H9 (cell line): ENCODE results near the gene AMER1. TPM values are rescaled to one million over a fixed set of nuclear protein-coding genes. Genes with fewer than 3 reads are reported as not detected.
A peak's percentile ranks its signal among the peaks of the same experiment; 100 is the strongest.

Experiments used
- DNase-seq: peaks from one replicate; pipeline ENCODE4 v3.0.0-alpha.2; 2017
- H2AFZ ChIP-seq: one replicate; pipeline ENCODE4 v1.6.1; 2013; ENCODE audit warnings: mild to moderate bottlenecking, low read length, control low read depth, moderate library complexity
- H2AK5ac ChIP-seq: 2 replicates; pipeline ENCODE4 v1.6.1; 2013; ENCODE audit warnings: low read length, control low read depth, mixed read lengths; ENCODE audit not compliant: insufficient read length
- H2BK120ac ChIP-seq: one replicate; pipeline ENCODE4 v1.6.1; 2013; ENCODE audit warnings: low read depth, mild to moderate bottlenecking, low read length, control low read depth, inconsistent platforms; ENCODE audit not compliant: poor library complexity, severe bottlenecking
- H2BK12ac ChIP-seq: 2 replicates; pipeline ENCODE4 v1.6.1; 2013; ENCODE audit warnings: low read length, control low read depth, mixed read lengths, low read depth; ENCODE audit not compliant: insufficient read length
- H2BK15ac ChIP-seq: 2 replicates; pipeline ENCODE4 v1.6.1; 2013; ENCODE audit warnings: low read depth, low read length, control low read depth
- H2BK20ac ChIP-seq: one replicate; pipeline ENCODE4 v1.6.1; 2013; ENCODE audit warnings: low read depth, mild to moderate bottlenecking, low read length, control low read depth, inconsistent platforms; ENCODE audit not compliant: poor library complexity, severe bottlenecking
- H2BK5ac ChIP-seq: 2 replicates; pipeline ENCODE4 v1.6.1; 2013; ENCODE audit warnings: low read length, control low read depth, mixed read lengths; ENCODE audit not compliant: insufficient read length
- H3K14ac ChIP-seq: 2 replicates; pipeline ENCODE4 v1.6.1; 2013; ENCODE audit warnings: low read length, control low read depth; ENCODE audit not compliant: insufficient read depth
- H3K18ac ChIP-seq: 2 replicates; pipeline ENCODE4 v1.6.1; 2013; ENCODE audit warnings: low read depth, mild to moderate bottlenecking, mixed read lengths, low read length, control low read depth; ENCODE audit not compliant: insufficient read length
- H3K23ac ChIP-seq: 2 replicates; pipeline ENCODE4 v1.6.1; 2013; ENCODE audit warnings: low read length, control low read depth, mixed read lengths, low read depth; ENCODE audit not compliant: insufficient read length
- H3K23me2 ChIP-seq: 2 replicates; pipeline ENCODE4 v1.6.1; 2013; ENCODE audit warnings: low read depth, mild to moderate bottlenecking, mixed read lengths, low read length, control low read depth; ENCODE audit not compliant: insufficient read length, poor library complexity, severe bottlenecking
- H3K27ac ChIP-seq: 2 replicates; pipeline ENCODE4 v1.5.1; 2013; ENCODE audit warnings: low read length, control low read depth, mixed read lengths, low read depth; ENCODE audit not compliant: insufficient read length
- H3K27me3 ChIP-seq: 2 replicates; pipeline ENCODE4 v1.6.1; 2013; ENCODE audit warnings: low read length, control low read depth, inconsistent platforms; ENCODE audit not compliant: insufficient read depth
- H3K4ac ChIP-seq: 2 replicates; pipeline ENCODE4 v1.6.1; 2013; ENCODE audit warnings: low read depth, mild to moderate bottlenecking, control low read depth, inconsistent platforms, low read length, moderate library complexity
- H3K4me1 ChIP-seq: 2 replicates; pipeline ENCODE4 v1.6.1; 2013; ENCODE audit warnings: low read length, control low read depth, inconsistent platforms; ENCODE audit not compliant: insufficient read depth
- H3K4me2 ChIP-seq: 2 replicates; pipeline ENCODE4 v1.6.1; 2013; ENCODE audit warnings: low read length, control low read depth, mixed read lengths; ENCODE audit not compliant: insufficient read length, insufficient read depth
- H3K56ac ChIP-seq: 2 replicates; pipeline ENCODE4 v1.6.1; 2013; ENCODE audit warnings: low read depth, mild to moderate bottlenecking, mixed read lengths, low read length, control low read depth; ENCODE audit not compliant: insufficient read length
- H3K79me1 ChIP-seq: 2 replicates; pipeline ENCODE4 v1.6.1; 2013; ENCODE audit warnings: low read depth, mild to moderate bottlenecking, moderate library complexity, low read length, control low read depth, inconsistent platforms; ENCODE audit not compliant: insufficient read depth, poor library complexity, severe bottlenecking
- H3K79me2 ChIP-seq: 2 replicates; pipeline ENCODE4 v1.6.1; 2013; ENCODE audit warnings: low read length, control low read depth, inconsistent platforms; ENCODE audit not compliant: insufficient read depth
- H3K9ac ChIP-seq: 2 replicates; pipeline ENCODE4 v1.6.1; 2013; ENCODE audit warnings: low read length, control low read depth, mixed read lengths; ENCODE audit not compliant: insufficient read length; ENCODE audit errors: extremely low read depth
- H3K9me3 ChIP-seq: one replicate; pipeline ENCODE4 v1.6.1; 2013; ENCODE audit warnings: low read depth, low read length, inconsistent platforms; ENCODE audit not compliant: control insufficient read depth
- H3T11ph ChIP-seq: one replicate; pipeline ENCODE4 v1.6.1; 2013; ENCODE audit warnings: mild to moderate bottlenecking, low read length, control low read depth, inconsistent platforms
- H4K20me1 ChIP-seq: one replicate; pipeline ENCODE4 v1.6.1; 2013; ENCODE audit not compliant: control insufficient read depth, insufficient read length, insufficient read depth
- H4K5ac ChIP-seq: 2 replicates; pipeline ENCODE4 v1.6.1; 2013; ENCODE audit warnings: low read depth, mild to moderate bottlenecking, mixed read lengths, low read length, control low read depth; ENCODE audit not compliant: insufficient read length
- H4K8ac ChIP-seq: replicated peaks from 2 replicates; pipeline ENCODE4 v1.6.1; 2013; ENCODE audit warnings: low read length, control low read depth, mixed read lengths, low read depth; ENCODE audit not compliant: insufficient read length
- H4K91ac ChIP-seq: 2 replicates; pipeline ENCODE4 v1.6.1; 2013; ENCODE audit warnings: low read depth, mild to moderate bottlenecking, moderate library complexity, mixed read lengths, low read length, control low read depth; ENCODE audit not compliant: insufficient read length
- H3K27ac Mint-ChIP-seq, 3 experiments: 2 replicates in 2 of 3; 3 replicates in 1 of 3; pipeline ENCODE4 v1.8.0; 2020 to 2021; ENCODE audit warnings: mixed read lengths in 3 of 3, mild to moderate bottlenecking in 1 of 3, moderate library complexity in 1 of 3
- H3K27me3 Mint-ChIP-seq: 2 replicates; pipeline ENCODE4 v1.8.0; 2021; ENCODE audit warnings: low read depth, mild to moderate bottlenecking, moderate library complexity, mixed read lengths
- H3K36me3 Mint-ChIP-seq, 3 experiments: 2 replicates in 2 of 3; 3 replicates in 1 of 3; pipeline ENCODE4 v1.8.0; 2020 to 2021; ENCODE audit warnings: low read depth in 3 of 3, mixed read lengths in 3 of 3; ENCODE audit not compliant: insufficient read depth in 1 of 3
- H3K4me1 Mint-ChIP-seq, 2 experiments: 2 replicates each; pipeline ENCODE4 v1.8.0; 2020; ENCODE audit warnings: mixed read lengths in 2 of 2
- H3K4me3 Mint-ChIP-seq, 2 experiments: 2 replicates in 1 of 2; 3 replicates in 1 of 2; pipeline ENCODE4 v1.8.0; 2020 to 2021; ENCODE audit warnings: mild to moderate bottlenecking in 2 of 2, mixed read lengths in 2 of 2, moderate library complexity in 1 of 2
- H3K9me3 Mint-ChIP-seq, 2 experiments: 2 replicates in 1 of 2; 3 replicates in 1 of 2; pipeline ENCODE4 v1.8.0; 2020; ENCODE audit warnings: mild to moderate bottlenecking in 2 of 2, mixed read lengths in 2 of 2, moderate library complexity in 1 of 2
- CTCF ChIP-seq: fragments of 200-600 bp; sonication (generic); conservative IDR thresholded peaks from 3 replicates; pipeline ENCODE4 v1.8.0; 2021; ENCODE audit warnings: antibody characterized with exemption, mild to moderate bottlenecking
- WGBS: extraction: QIAGEN DNeasy Blood & Tissue Kit; methylation state at CpG from one replicate; pipeline ENCODE4 v1.1.7; 2013; ENCODE audit warnings: missing lambda C conversion rate, low lambda C conversion rate, mixed read lengths; ENCODE audit not compliant: insufficient read length; ENCODE audit errors: extremely low coverage; 5-methylcytosine and 5-hydroxymethylcytosine counted together
- long read RNA-seq: library from polyadenylated mRNA; unstranded; transcript quantifications from one replicate; pipeline ENCODE4 v2.0.0, GENCODE V29; 2020
- total RNA-seq: library from RNA; stranded (reverse); gene quantifications from 2 replicates; pipeline ENCODE4 v1.2.1, GENCODE V29; 2021

Gene AMER1
- 5.5 and 6.2 TPM in 2 replicates for total RNA-seq
- long read RNA-seq, partial matches to known transcripts: 0 of 1 reads
- long read RNA-seq, other reads (novel, unspliced or antisense): 1 of 1 reads

GRCh38 chrX:64205441-64205734, at the start of gene AMER1:
Gene AMER1 (minus strand): TSS chrX:64205708. CDS start chrX:64193286, 12,422 bp downstream.
- H3K9ac ChIP-seq: peak within 1 kb of the TSS; percentile 25
- WGBS: no CpG with 5 or more reads among the region's 29 CpGs
- H3K18ac ChIP-seq: peak within 1 kb of the TSS; percentile 72
- no peak within 1 kb of the TSS for H2BK120ac ChIP-seq
- no peak within 1 kb of the TSS for H3K56ac ChIP-seq
- H3K9me3 ChIP-seq: peaks cover 27% of the 10 kb centered on the region
- no peaks in the 10 kb centered on the region for H4K20me1 ChIP-seq
- no peaks in the 10 kb centered on the region for H3K4me1 ChIP-seq
- H2AK5ac ChIP-seq: no peak within 1 kb of the TSS
- H2BK12ac ChIP-seq: no peak within 1 kb of the TSS
- DNase-seq: no peak
- no peak within 1 kb of the TSS for H2BK20ac ChIP-seq
- H2AFZ ChIP-seq: no peak within 1 kb of the TSS
- Mint-ChIP-seq H3K36me3 (peaks cover 0 to 7% (median 3%) of the 10 kb centered on the region in 3 experiments; a peak in 2 of 7 replicates), H3K9me3 (peaks cover 54 to 63% of the 10 kb centered on the region in 2 experiments), H3K27ac (peak within 1 kb of the TSS in 2 of 3 experiments; percentile 81 to 93; a peak in 4 of 7 replicates), H3K4me1 (peaks cover 2 to 12% of the 10 kb centered on the region in 2 experiments; a peak in 2 of 4 replicates), H3K4me3 (peak within 1 kb of the TSS; percentile 67 to 82), H3K27me3 (peaks cover 33% of the 10 kb centered on the region)
- H3K14ac ChIP-seq: peak within 1 kb of the TSS; percentile 47; the same call in 1 of the 2 replicates
- no peak within 1 kb of the TSS for H4K91ac ChIP-seq
- no peaks in the 10 kb centered on the region for H3K79me2 ChIP-seq
- no peak within 1 kb of the TSS for H3K4ac ChIP-seq
- no peak within 1 kb of the TSS for H2BK5ac ChIP-seq
- H3T11ph ChIP-seq: no peak within 1 kb of the TSS
- no peaks in the 10 kb centered on the region; the same call in 1 of the 2 replicates for H3K27me3 ChIP-seq
- no peak for TF ChIP-seq CTCF
- H4K8ac ChIP-seq: no peak within 1 kb of the TSS
- H3K4me2 ChIP-seq: peak within 1 kb of the TSS; percentile 66
- H3K27ac ChIP-seq: no peak within 1 kb of the TSS
- H4K5ac ChIP-seq: no peak within 1 kb of the TSS
- no peak within 1 kb of the TSS for H3K23ac ChIP-seq
- H2BK15ac ChIP-seq: no peak within 1 kb of the TSS
- H3K79me1 ChIP-seq: peaks cover 3% of the 10 kb centered on the region
- peaks cover 5% of the 10 kb centered on the region for H3K23me2 ChIP-seq
